Endothelial cell of umbilical vein (primary cell): Measurements from ENCODE around the gene PRKG1. TPM values are rescaled to one million over a fixed set of nuclear protein-coding genes. Genes with fewer than 3 reads are reported as not detected.

Source experiments
- BruUV-seq: library from RNA; stranded (reverse); fragments of 400-500 nt; replicated peaks from 2 replicates; lab custom pipeline; 2021; lab: Mats Ljungman, UMichigan
- CTCF ChIA-PET: fragments of 300-600, 350-600 bp; sonication (Branson Sonifier 250); formaldehyde crosslinking; loops from one replicate; lab custom pipeline; 2021; ENCODE audit warnings: antibody characterized with exemption, inconsistent platforms; lab: Charles Lee
- POLR2A ChIA-PET: fragments of 300-600, 350-600 bp; sonication (Branson Sonifier 250); formaldehyde crosslinking; loops from one replicate; lab custom pipeline; 2021; ENCODE audit warnings: antibody characterized with exemption, inconsistent platforms; lab: Charles Lee
- DNase-seq: peaks from one replicate; pipeline ENCODE4 v3.0.0-alpha.2; 2011; ENCODE audit warnings: low read depth, low spot score
- FAIRE-seq: peaks from 2 replicates; lab custom pipeline; 2011; peaks lifted over from hg19 to GRCh38; lab: Jason Lieb, UNC
- H2AFZ ChIP-seq: 2 replicates; pipeline ENCODE4 v1.6.0; 2012; ENCODE audit warnings: low read depth, low read length, control low read depth, inconsistent platforms
- H3K27ac ChIP-seq: 2 replicates; pipeline ENCODE4 v1.5.1; 2011; ENCODE audit warnings: low read depth, mild to moderate bottlenecking, control low read depth, low read length, moderate library complexity; ENCODE audit not compliant: insufficient read depth
- H3K27me3 ChIP-seq, 2 experiments: 2 replicates each; pipeline versions ENCODE4 v1.6.0 to v1.6.1; 2011; ENCODE audit warnings: low read length in 2 of 2, mixed read lengths in 1 of 2; ENCODE audit not compliant: control insufficient read depth in 2 of 2, insufficient read depth in 2 of 2
- H3K36me3 ChIP-seq, 2 experiments: 2 replicates in 1 of 2; 3 replicates in 1 of 2; pipeline ENCODE4 v1.5.1; 2011; ENCODE audit warnings: low read length in 2 of 2, mild to moderate bottlenecking in 1 of 2, moderate library complexity in 1 of 2; ENCODE audit not compliant: control insufficient read depth in 2 of 2, insufficient read depth in 2 of 2; ENCODE audit errors: extremely low read depth in 1 of 2
- H3K4me1 ChIP-seq: 3 replicates; pipeline ENCODE4 v1.5.1; 2011; ENCODE audit warnings: mild to moderate bottlenecking, low read length; ENCODE audit not compliant: control insufficient read depth, insufficient read depth; ENCODE audit errors: extremely low read depth
- H3K4me2 ChIP-seq: 2 replicates; pipeline ENCODE4 v1.6.1; 2011; ENCODE audit warnings: low read length, control low read depth, mixed read lengths; ENCODE audit not compliant: insufficient read depth
- H3K4me3 ChIP-seq, 3 experiments: fragments of 200-600 bp in 1 of 3; sonication (generic), shearing (Covaris generic) in 1 of 3; replicated peaks in 1 of 3; 2 replicates each; pipeline ENCODE4 v1.5.1; 2011 to 2016; ENCODE audit warnings: control low read depth in 3 of 3, low read length in 3 of 3, mild to moderate bottlenecking in 2 of 3, inconsistent platforms in 1 of 3, low read depth in 1 of 3, moderate library complexity in 1 of 3; ENCODE audit not compliant: insufficient read depth in 1 of 3
- H3K79me2 ChIP-seq: 2 replicates; pipeline ENCODE4 v1.6.0; 2012; ENCODE audit warnings: low read length, inconsistent platforms; ENCODE audit not compliant: control insufficient read depth, insufficient read depth
- H3K9ac ChIP-seq: replicated peaks from 2 replicates; pipeline ENCODE3; 2011; ENCODE audit warnings: low read length, control low read depth; ENCODE audit not compliant: insufficient read depth; ENCODE audit errors: extremely low read depth
- H3K9me1 ChIP-seq: replicated peaks from 3 replicates; pipeline ENCODE4 v1.6.0; 2011; ENCODE audit warnings: mild to moderate bottlenecking, low read length; ENCODE audit not compliant: control insufficient read depth, insufficient read depth; ENCODE audit errors: extremely low read depth
- H3K9me3 ChIP-seq: replicated peaks from 2 replicates; pipeline ENCODE4 v1.5.1; 2012; ENCODE audit warnings: low read length, inconsistent platforms; ENCODE audit not compliant: control insufficient read depth, insufficient read depth
- H4K20me1 ChIP-seq: replicated peaks from 2 replicates; pipeline ENCODE3; 2011; ENCODE audit warnings: mild to moderate bottlenecking, low read length; ENCODE audit not compliant: control insufficient read depth, insufficient read depth; ENCODE audit errors: extremely low read depth
- CTCF ChIP-seq, 2 donors: IDR thresholded peaks; 1 replicate in 1 of 2; 2 replicates in 1 of 2; pipeline ENCODE4 v1.5.1; 2011; ENCODE audit warnings: low read length in 2 of 2, mild to moderate bottlenecking in 2 of 2, moderate library complexity in 2 of 2, control low read depth in 1 of 2, inconsistent platforms in 1 of 2, low read depth in 1 of 2; ENCODE audit not compliant: insufficient read depth in 1 of 2; ENCODE audit errors: extremely low read depth in 1 of 2
- EZH2 ChIP-seq: IDR thresholded peaks from 2 replicates; pipeline ENCODE4 v1.6.1; 2012; ENCODE audit warnings: borderline replicate concordance, low read depth, mild to moderate bottlenecking, moderate library complexity, low read length, inconsistent platforms; ENCODE audit not compliant: severe bottlenecking
- FOS ChIP-seq: IDR thresholded peaks from 2 replicates; pipeline ENCODE4 v1.6.1; 2011; ENCODE audit warnings: mild to moderate bottlenecking, low read length, moderate library complexity, borderline replicate concordance; ENCODE audit not compliant: insufficient read depth
- GATA2 ChIP-seq: IDR thresholded peaks from 2 replicates; pipeline ENCODE4 v1.7.0; 2011; ENCODE audit warnings: low read depth, mild to moderate bottlenecking, moderate library complexity, mixed read lengths, low read length; ENCODE audit not compliant: insufficient read length, insufficient read depth
- JUN ChIP-seq: IDR thresholded peaks from 2 replicates; pipeline ENCODE4 v1.6.1; 2011; ENCODE audit warnings: borderline replicate concordance, low read depth; ENCODE audit not compliant: insufficient read length, insufficient read depth
- MAX ChIP-seq: IDR thresholded peaks from 2 replicates; pipeline ENCODE4 v1.6.1; 2011; ENCODE audit not compliant: insufficient read depth, insufficient read length
- MYC ChIP-seq: IDR thresholded peaks from one replicate; pipeline ENCODE4 v1.6.1; 2011; ENCODE audit warnings: mild to moderate bottlenecking, low read depth, low read length
- POLR2A ChIP-seq: IDR thresholded peaks from 2 replicates; pipeline ENCODE4 v1.6.1; 2012; ENCODE audit warnings: low read depth, mild to moderate bottlenecking, control low read depth, low read length
- POLR2AphosphoS5 ChIP-seq: IDR thresholded peaks from 2 replicates; pipeline ENCODE4 v1.6.1; 2012; ENCODE audit warnings: low read depth, mild to moderate bottlenecking, control low read depth, low read length, moderate library complexity; ENCODE audit not compliant: insufficient read depth
- dilution Hi-C: fragments of 300-500 bp; cut with MboI; formaldehyde crosslinking; loops from one replicate; pipeline ENCODE4 v1.15.0; 2019; ENCODE audit warnings: low sequenced_read_pairs; ENCODE audit not compliant: extremely low pct_ligation_motif_present
- intact Hi-C: fragments of 100-400 bp; cut with micrococcal nuclease; formaldehyde crosslinking; loops from one replicate; pipeline ENCODE4 v1.10.0; 2022
- polyA plus RNA-seq, 4 experiments: library from polyadenylated mRNA; depleted of rRNA in 3 of 4; stranded (reverse) in 3 of 4; unstranded in 1 of 4; fragments of >200 nt; gene quantifications; 2 replicates each; pipeline versions ENCODE4 v1.2.1 to v1.2.3, GENCODE V29; 2011 to 2012; ENCODE audit warnings: missing spikeins in 1 of 4
- total RNA-seq: library from RNA; stranded (reverse); gene quantifications from 2 replicates; pipeline ENCODE4 v1.2.3, GENCODE V29; 2021

PRKG1 gene
- total and polyA plus RNA-seq, 2 donors (not counting 3 experiments of a cell fraction or from before 2014, with no cell fraction given), result 0.01 to 0.18 TPM

DNA sequence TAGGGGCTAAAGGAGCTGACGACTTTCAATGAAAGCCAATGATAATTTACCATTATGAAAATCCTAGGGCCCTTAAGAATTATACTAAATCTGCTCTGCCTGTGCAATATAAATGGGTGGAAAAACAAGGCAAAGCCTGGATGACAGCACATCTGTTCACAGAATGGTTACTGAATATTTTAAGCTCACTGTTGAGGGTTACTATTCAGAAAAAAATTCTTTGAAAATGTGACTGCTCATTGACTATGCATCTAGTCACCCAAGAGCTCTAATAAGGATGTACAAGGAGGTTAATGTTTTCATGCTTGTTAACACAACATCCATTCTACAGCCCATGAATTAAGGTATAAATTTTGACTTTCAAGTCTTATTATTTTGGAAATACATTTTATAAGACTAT lies 1248.6 kb downstream of the PRKG1 start:
- H3K9ac ChIP-seq, result no peak overlapping the region
- TF ChIP-seq POLR2A, result no peak
- TF ChIP-seq EZH2, result no peak
- no peak for TF ChIP-seq CTCF (IDR thresholded peaks at IDR 0.05; ENCODE audit: extremely low read depth in 1 of 2, insufficient read depth in 1 of 2, low read depth in 1 of 2, low read length in 2 of 2)
- no peak for TF ChIP-seq GATA2
- TF ChIP-seq JUN, result no peak
- TF ChIP-seq FOS, result no peak
- no peak for TF ChIP-seq MYC
- TF ChIP-seq MAX, result no peak
- no peak for TF ChIP-seq POLR2AphosphoS5
- no peak overlapping the region for H2AFZ ChIP-seq
- FAIRE-seq, result no peak
- no peaks in the 10 kb centered on the region for H4K20me1 ChIP-seq
- H3K4me1 ChIP-seq, result peaks cover 25% of the 10 kb centered on the region
- no peaks in the 10 kb centered on the region for H3K27me3 ChIP-seq
- intact Hi-C loops (no loop called here), dilution Hi-C loops (no loop called here)
- no peak for DNase-seq
- ChIA-PET POLR2A (no interaction called here), CTCF (interaction anchor here (0.8 to 1.8 kb wide), 3 partner anchors 9 to 16 kb away, joined by 3 to 6 read pairs (median 4); partner anchors contain the start of gene DKK1)
- no peak overlapping the region for H3K4me2 ChIP-seq
- no peaks in the 10 kb centered on the region for H3K36me3 ChIP-seq
- peak overlapping the region in 1 of 3 experiments; percentile 5 for H3K4me3 ChIP-seq
- no TSS peak for BruUV-seq
- no peaks in the 10 kb centered on the region for H3K79me2 ChIP-seq
- H3K9me1 ChIP-seq, result no peaks in the 10 kb centered on the region
- H3K9me3 ChIP-seq, result no peaks in the 10 kb centered on the region
- H3K27ac ChIP-seq, result no peak overlapping the region
